HG03097 (cell line): ENCODE results near the gene PTPRD.

Source experiments
- ATAC-seq: cut with Tn5 transposase; IDR thresholded peaks from one replicate; pipeline ENCODE4 v1.9.1; 2021; ENCODE audit not compliant: unreplicated experiment, low FRiP score

PTPRD gene

GRCh38 chr9:8685825-8686224 is 1927.0 kb downstream of the PTPRD start:
- ATAC-seq, result no peak

- no peak for ATAC-seq
These were observed 1927.7 kb downstream of the PTPRD start for GRCh38 chr9:8684978-8685708.

GRCh38 chr9:8683496-8683895 is 1929.3 kb downstream of the PTPRD start:
- no peak for ATAC-seq

GRCh38 chr9:8680658-8681057 is 1932.1 kb downstream of the PTPRD start:
- no peak for ATAC-seq

GRCh38 chr9:8680157-8680556 is 1932.6 kb downstream of the PTPRD start:
- no peak for ATAC-seq

- ATAC-seq, result no peak
These were observed 1933.4 kb downstream of the PTPRD start for GRCh38 chr9:8679371-8679822.

- ATAC-seq, result no peak
These were observed 1935.1 kb downstream of the PTPRD start for GRCh38 chr9:8677741-8678140.

GRCh38 chr9:8674536-8674935 is 1938.3 kb downstream of the PTPRD start:
- ATAC-seq, result no peak

GRCh38 chr9:8673830-8674229 is 1939.0 kb downstream of the PTPRD start:
- ATAC-seq, result no peak

GRCh38 chr9:8670751-8671150 is 1942.1 kb downstream of the PTPRD start:
- no peak for ATAC-seq

- ATAC-seq, result no peak
These were observed 1944.1 kb downstream of the PTPRD start for GRCh38 chr9:8668751-8669150.

- ATAC-seq, result no peak
These were observed 1944.6 kb downstream of the PTPRD start for GRCh38 chr9:8668231-8668630.

GRCh38 chr9:8666060-8666459 is 1946.7 kb downstream of the PTPRD start:
- ATAC-seq, result no peak

GRCh38 chr9:8660383-8660782 is 1952.4 kb downstream of the PTPRD start:
- no peak for ATAC-seq

GRCh38 chr9:8659108-8659507 is 1953.7 kb downstream of the PTPRD start:
- no peak for ATAC-seq

GRCh38 chr9:8655071-8655470 is 1957.7 kb downstream of the PTPRD start:
- no peak for ATAC-seq

- no peak for ATAC-seq
These were observed 1958.9 kb downstream of the PTPRD start for GRCh38 chr9:8653855-8654254.

- no peak for ATAC-seq
These were observed 1959.7 kb downstream of the PTPRD start for GRCh38 chr9:8653111-8653510.

- no peak for ATAC-seq
These were observed 1960.5 kb downstream of the PTPRD start for GRCh38 chr9:8652255-8652654.

GRCh38 chr9:8651846-8652215 is 1961.0 kb downstream of the PTPRD start:
- no peak for ATAC-seq

- no peak for ATAC-seq
These were observed 1961.5 kb downstream of the PTPRD start for GRCh38 chr9:8651070-8651845.

- ATAC-seq, result no peak
These were observed 1963.0 kb downstream of the PTPRD start for GRCh38 chr9:8649807-8650206.
